GM19463 (cell line): ENCODE data around the gene KLK10.

Source experiments
- ATAC-seq: cut with Tn5 transposase; IDR thresholded peaks from one replicate; pipeline ENCODE4 v1.9.1; 2021; ENCODE audit warnings: mild to moderate bottlenecking, moderate library complexity; ENCODE audit not compliant: unreplicated experiment

The KLK10 gene

GRCh38 chr19:51019544-51019925 is at the start of gene KLK10:
KLK10 (minus strand) TSS chr19:51019709; CDS start chr19:51019130, 579 bp downstream.
- ATAC-seq, result no peak

GRCh38 chr19:51066393-51067186 is 47.1 kb upstream of the KLK10 start:
- ATAC-seq, result no peak

GRCh38 chr19:51065221-51065960 is 45.9 kb upstream of the KLK10 start:
- no peak for ATAC-seq

GRCh38 chr19:51064534-51065220 is 45.2 kb upstream of the KLK10 start, which contains the start of gene KLK13:
KLK13 (minus strand) TSS chr19:51065092; CDS start chr19:51065067, 25 bp downstream.
- ATAC-seq, result no peak

DNA sequence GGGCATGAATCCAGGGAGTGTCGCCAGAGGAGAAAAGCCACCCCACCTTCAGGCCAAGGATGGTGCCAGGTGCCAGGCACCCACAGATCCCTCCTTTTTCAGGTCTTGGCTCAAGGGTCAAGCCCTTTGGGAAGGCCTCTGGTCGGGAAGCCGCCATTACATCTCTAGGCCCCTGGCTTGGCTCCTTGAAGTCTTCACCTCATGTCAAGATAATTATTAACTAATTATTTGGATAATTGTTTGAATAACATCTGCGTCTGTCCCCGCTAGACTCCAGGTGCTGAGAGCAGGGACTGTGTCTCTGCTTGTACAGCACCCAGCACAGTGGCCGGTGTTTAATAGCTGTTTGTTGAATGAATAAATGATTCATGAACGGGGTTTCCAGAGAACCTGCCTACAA is 44.2 kb upstream of the KLK10 start:
- ATAC-seq, result no peak

DNA sequence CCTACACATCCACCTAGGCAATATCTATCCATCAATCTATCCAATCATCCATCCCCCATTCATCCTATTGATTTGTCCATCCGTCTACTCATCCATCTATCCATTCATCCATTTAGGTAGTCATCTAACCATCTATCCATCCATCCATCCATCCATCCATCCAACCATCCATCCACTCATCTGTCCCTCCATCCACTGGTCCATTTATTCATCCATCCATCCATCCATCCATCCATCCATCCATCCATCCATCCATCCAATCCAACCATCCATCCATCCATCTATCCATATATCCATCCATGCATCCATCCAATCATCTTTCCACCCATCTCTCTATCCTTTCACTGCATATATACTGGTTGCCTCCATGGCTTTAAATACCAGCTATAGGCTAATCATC is 41.5 kb upstream of the KLK10 start:
- ATAC-seq, result no peak

GRCh38 chr19:51060336-51060735 is 40.8 kb upstream of the KLK10 start:
- no peak for ATAC-seq

DNA sequence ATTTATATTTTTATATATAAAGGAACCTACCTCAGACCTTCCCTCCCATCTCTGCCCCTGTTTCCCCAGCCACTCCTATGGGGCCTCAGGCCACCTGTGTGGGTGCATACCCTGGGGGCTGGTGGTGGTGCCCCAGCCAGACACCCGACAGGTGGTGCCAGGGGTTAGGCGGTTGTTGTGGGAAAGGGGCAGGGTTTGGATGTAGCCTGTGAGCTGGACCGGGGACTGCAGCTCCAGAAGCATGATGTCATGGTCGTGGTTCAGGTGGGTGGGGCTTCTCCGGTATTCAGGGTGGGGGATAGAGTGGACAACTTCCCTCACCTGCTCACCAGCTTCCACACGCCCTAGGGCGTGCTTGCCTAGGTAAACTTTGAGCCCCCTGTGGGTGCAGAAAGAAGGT is 40.2 kb upstream of the KLK10 start:
- ATAC-seq, result no peak

- ATAC-seq, result no peak
Observed at GRCh38 chr19:51055866-51056265, 36.4 kb upstream of the KLK10 start.

DNA sequence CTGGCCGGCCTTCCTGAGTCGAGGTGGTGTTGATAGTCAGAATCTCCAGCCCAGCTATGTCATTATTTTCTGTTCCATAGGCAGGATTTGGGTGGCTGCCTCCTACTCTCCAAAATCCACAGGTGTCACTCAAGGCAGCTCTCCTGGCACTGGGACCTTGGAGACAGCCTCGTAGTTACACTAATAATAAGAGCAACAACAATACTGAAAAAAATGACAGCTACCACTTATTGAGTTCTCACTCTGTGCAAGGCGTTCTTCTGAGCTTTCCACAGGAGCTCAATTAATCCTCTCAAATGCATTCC is 27.5 kb upstream of the KLK10 start:
- no peak for ATAC-seq

GRCh38 chr19:51044327-51044726 is 24.8 kb upstream of the KLK10 start:
- no peak for ATAC-seq

- ATAC-seq, result no peak
Observed at GRCh38 chr19:51043497-51043896, 24.0 kb upstream of the KLK10 start.

DNA sequence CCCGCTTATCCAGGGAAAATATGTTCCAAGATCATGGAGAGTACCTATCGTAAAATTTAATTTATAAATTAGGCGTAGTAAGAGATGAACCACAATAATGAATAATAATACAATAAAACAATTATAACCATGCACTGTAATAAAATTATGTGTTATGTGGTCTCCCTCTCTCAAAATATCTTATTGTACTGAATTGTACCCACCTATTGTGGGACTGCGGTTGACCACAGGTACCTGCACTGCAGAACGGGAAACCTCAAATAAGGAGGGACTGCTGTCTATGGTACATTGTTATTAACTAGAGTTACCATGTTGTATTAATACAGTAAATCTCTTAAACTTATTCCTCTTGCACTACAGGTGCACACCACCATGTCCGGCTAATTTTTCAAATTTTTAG is 20.6 kb upstream of the KLK10 start:
- no peak for ATAC-seq

DNA sequence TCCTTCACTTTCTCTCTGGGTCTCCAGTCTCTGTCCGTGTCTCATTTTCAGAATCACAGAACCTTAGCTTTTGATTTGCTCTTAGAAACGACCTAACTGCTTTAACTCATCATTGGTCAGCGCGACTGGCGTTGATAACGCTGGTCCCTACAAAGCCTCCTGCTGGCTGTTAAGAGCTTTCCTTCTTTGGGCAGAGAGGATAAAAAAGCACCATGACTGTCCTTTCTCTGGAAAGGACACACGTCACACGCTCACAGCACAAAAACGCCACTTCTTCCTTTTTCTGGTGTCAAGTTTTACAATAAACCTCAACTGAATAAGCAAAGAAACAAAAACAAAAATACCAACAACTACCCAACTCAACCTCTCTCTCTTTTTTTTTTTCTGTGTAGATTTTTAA is 17.0 kb upstream of the KLK10 start:
- ATAC-seq, result no peak

DNA sequence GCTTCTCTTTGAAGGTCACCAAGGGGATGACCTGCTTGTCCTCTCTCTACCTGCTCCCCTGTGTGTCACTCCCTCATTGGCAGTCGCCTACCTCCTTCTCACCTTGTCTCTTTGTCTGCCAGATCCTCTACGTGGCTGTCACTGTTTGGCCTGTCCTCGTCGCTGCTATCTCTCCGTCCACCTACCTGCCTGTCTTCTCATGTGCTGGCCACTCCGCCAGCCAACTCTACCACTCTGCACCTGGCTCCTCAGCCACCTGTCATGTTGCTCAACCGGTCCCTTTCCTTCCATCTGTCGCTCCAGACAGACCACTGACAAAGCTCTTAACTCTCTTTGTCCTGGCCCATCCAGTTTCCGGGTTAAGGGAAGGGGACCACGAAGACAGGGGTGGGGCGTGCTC is 15.2 kb upstream of the KLK10 start, which contains the start of gene KLK12:
Gene KLK12, minus strand, starts transcription at position 299 of the 400 bp plus-strand sequence. CDS start 381 bp downstream, outside the sequence.
- ATAC-seq, result no peak

GRCh38 chr19:51031880-51032225 is 12.3 kb upstream of the KLK10 start:
- no peak for ATAC-seq

- ATAC-seq, result no peak
Observed at GRCh38 chr19:51031220-51031879, 11.8 kb upstream of the KLK10 start.

- no peak for ATAC-seq
Observed at GRCh38 chr19:51030631-51031030, 11.1 kb upstream of the KLK10 start.

DNA sequence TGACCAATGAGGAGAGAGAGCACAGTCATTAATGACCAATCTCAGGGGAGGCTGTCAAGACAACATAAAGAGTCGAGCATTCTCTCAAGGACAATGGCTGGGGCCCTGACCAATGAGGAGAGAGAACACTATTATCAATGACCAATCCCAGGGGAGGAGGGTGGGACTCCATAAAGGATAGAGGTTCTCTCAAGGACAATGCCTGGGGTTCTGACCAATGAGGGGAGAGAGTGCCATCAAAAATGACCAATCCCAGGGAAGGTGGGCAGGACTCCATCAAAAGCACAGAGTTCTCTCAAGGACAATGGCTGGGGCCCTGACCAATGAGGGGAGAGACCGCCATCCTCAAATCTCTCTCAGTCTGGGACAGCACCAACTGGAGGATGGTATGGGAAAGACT is 10.2 kb upstream of the KLK10 start:
- no peak for ATAC-seq

- ATAC-seq, result no peak
Observed at GRCh38 chr19:51027873-51028272, 8.4 kb upstream of the KLK10 start.

- no peak for ATAC-seq
Observed at GRCh38 chr19:51027126-51027806, 7.8 kb upstream of the KLK10 start.
